ENCODE data around the gene TRPV4. TPM values are rescaled to one million over a fixed set of nuclear protein-coding genes. Genes with fewer than 3 reads are reported as not detected.
"Not testable (repeated sequence)": the region's sequence is repeated elsewhere in the genome, so short reads cannot be mapped to it uniquely, and the experiment has no call there.

Gene TRPV4
- total RNA-seq, 3 donors from 2014 or later (not counting 1 experiment from before 2014, with no cell fraction given) = not detected

DNA sequence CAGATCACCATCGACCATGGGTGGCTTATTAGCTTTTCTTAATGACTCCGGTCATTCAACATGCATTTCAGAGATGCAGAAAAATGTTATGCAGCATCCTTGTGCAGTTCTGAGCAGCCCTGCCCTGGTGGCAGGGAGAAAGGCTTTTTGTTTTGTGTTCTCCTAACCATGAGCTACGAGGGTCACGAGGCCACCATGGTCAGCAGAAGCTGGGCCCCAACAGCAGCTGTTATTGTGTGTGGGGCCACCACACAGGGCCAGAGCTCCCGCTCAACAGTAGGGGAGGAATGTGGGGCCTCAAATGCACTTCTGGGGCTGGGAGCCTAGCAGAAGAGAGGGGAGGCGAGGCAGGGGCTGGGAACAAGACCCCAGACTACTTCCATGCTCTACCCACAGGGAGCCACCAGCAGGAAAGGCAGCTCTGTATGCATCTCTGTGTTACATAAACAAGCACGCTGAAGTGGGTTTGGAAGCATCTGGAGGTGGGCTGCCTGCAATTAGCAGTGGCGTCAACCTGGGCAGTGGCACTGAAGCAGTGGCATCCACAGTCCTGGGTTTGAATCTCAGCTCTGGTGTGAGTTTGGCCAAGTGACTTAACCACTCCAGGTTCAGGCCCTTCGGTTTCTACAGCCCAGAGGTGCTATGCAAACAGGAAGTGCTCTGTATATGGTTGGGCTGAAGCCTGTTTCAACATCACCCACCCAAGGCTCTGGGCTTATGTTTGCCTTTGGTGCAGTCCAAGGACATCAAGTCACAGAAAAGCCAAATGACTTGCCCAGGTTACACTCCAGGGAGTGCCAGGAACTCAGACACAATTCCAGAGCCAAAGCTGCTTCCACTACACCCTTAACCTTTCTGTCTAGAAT, 30.9 kb upstream of the TRPV4 start:
- TF ChIP-seq, protein P1, sequence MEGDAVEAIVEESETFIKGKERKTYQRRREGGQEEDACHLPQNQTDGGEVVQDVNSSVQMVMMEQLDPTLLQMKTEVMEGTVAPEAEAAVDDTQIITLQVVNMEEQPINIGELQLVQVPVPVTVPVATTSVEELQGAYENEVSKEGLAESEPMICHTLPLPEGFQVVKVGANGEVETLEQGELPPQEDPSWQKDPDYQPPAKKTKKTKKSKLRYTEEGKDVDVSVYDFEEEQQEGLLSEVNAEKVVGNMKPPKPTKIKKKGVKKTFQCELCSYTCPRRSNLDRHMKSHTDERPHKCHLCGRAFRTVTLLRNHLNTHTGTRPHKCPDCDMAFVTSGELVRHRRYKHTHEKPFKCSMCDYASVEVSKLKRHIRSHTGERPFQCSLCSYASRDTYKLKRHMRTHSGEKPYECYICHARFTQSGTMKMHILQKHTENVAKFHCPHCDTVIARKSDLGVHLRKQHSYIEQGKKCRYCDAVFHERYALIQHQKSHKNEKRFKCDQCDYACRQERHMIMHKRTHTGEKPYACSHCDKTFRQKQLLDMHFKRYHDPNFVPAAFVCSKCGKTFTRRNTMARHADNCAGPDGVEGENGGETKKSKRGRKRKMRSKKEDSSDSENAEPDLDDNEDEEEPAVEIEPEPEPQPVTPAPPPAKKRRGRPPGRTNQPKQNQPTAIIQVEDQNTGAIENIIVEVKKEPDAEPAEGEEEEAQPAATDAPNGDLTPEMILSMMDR (IDR thresholded peaks at IDR 0.05) = no peak
- peaks cover 28 to 31% of the 10 kb centered on the region in 2 donors for H3K4me1 Mint-ChIP-seq
- intact Hi-C loops (cut with micrococcal nuclease) = no loop called here
- H3K9me3 Mint-ChIP-seq = no peaks in the 10 kb centered on the region
- DNase-seq (peak in 1 of 2 donors; percentile 44), ATAC-seq (peak; percentile 92 to 95 (median 93))
- no peaks in the 10 kb centered on the region for H3K27me3 ChIP-seq (ENCODE audit: control insufficient read depth, insufficient read depth, low read length)
- H3K36me3 Mint-ChIP-seq = no peaks in the 10 kb centered on the region
- H3K27me3 Mint-ChIP-seq (ENCODE audit: low read depth in 2 of 2) = no peaks in the 10 kb centered on the region
- H3K27ac ChIP-seq (ENCODE audit: low read length) = peak overlapping the region; percentile 74
- no peaks in the 10 kb centered on the region for H3K9me3 ChIP-seq (ENCODE audit: control insufficient read depth, insufficient read depth, low read length)
- no peak overlapping the region for H3K4me3 ChIP-seq (ENCODE audit: low read length)
- 75% methylated on average over 8 of the region's 9 CpGs for WGBS (ENCODE audit: insufficient coverage)
- peak overlapping the region; percentile 74 for H3K4me3 Mint-ChIP-seq
- peaks cover 30% of the 10 kb centered on the region for H3K4me1 ChIP-seq (ENCODE audit: control insufficient read depth, insufficient read depth, low read length)
- H3K36me3 ChIP-seq (ENCODE audit: control insufficient read depth, insufficient read depth, low read length) = peaks cover 2% of the 10 kb centered on the region
- peak overlapping the region; percentile 81 to 86 for H3K27ac Mint-ChIP-seq

DNA sequence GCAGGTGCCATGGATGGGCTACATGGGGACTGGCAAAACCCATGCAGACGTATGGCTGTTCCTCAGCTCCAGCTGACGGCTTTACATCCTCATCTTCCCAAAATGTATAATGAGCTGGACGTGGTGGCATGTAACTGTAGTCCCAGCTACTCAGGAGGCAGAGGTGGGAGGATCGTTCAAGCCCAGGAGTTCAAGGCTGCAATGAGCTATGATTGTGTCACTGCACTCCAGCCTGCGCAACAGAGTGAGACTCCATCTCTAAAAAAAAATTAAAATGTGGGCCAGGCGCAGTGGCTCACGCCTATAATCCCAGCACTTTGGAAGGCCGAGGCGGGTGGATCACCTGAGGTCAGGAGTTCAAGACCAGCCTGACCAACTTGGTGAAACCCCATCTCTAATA, 29.3 kb upstream of the TRPV4 start:
- 100% methylated on average over 9 of the region's 9 CpGs for WGBS (ENCODE audit: insufficient coverage)
- not testable (repeated sequence) for DNase-seq

GRCh38 chr12:109861689-109862314, 28.6 kb upstream of the TRPV4 start:
- H3K4me3 ChIP-seq (ENCODE audit: low read length) = no peak overlapping the region
- Mint-ChIP-seq H3K4me3 (no peak overlapping the region), H3K4me1 (peaks cover 31 to 35% of the 10 kb centered on the region in 2 donors), H3K9me3 (no peaks in the 10 kb centered on the region), H3K27ac (peak overlapping the region in 1 of 2 donors; percentile 86), H3K36me3 (no peaks in the 10 kb centered on the region), H3K27me3 (ENCODE audit: low read depth in 2 of 2) (no peaks in the 10 kb centered on the region)
- peaks cover 18% of the 10 kb centered on the region for H3K36me3 ChIP-seq (ENCODE audit: control insufficient read depth, insufficient read depth, low read length)
- DNase-seq (no peak), ATAC-seq (no peak)
- peaks cover 27% of the 10 kb centered on the region for H3K4me1 ChIP-seq (ENCODE audit: control insufficient read depth, insufficient read depth, low read length)
- H3K27me3 ChIP-seq (ENCODE audit: control insufficient read depth, insufficient read depth, low read length) = no peaks in the 10 kb centered on the region
- 95% methylated on average over 17 of the region's 17 CpGs for WGBS (ENCODE audit: insufficient coverage)
- intact Hi-C loops (cut with micrococcal nuclease) = no loop called here
- TF ChIP-seq, protein P1 (IDR thresholded peaks at IDR 0.05) = no peak
- no peak overlapping the region for H3K27ac ChIP-seq (ENCODE audit: low read length)
- no peaks in the 10 kb centered on the region for H3K9me3 ChIP-seq (ENCODE audit: control insufficient read depth, insufficient read depth, low read length)

More for the DNA sequence above, 29.3 kb upstream of the TRPV4 start:
- Mint-ChIP-seq H3K4me3 (peak overlapping the region; percentile 17), H3K4me1 (peaks cover 31 to 35% of the 10 kb centered on the region in 2 donors), H3K27ac (peak overlapping the region in 1 of 2 donors; percentile 86)
- H3K27ac ChIP-seq (ENCODE audit: low read length); H3K36me3 Mint-ChIP-seq; H3K9me3 Mint-ChIP-seq; intact Hi-C loops (cut with micrococcal nuclease); H3K27me3 Mint-ChIP-seq (ENCODE audit: low read depth in 2 of 2); ATAC-seq; H3K9me3 ChIP-seq (ENCODE audit: control insufficient read depth, insufficient read depth, low read length); H3K4me3 ChIP-seq (ENCODE audit: low read length); H3K27me3 ChIP-seq (ENCODE audit: control insufficient read depth, insufficient read depth, low read length): not testable (repeated sequence)
- Histone ChIP-seq H3K4me1 (ENCODE audit: control insufficient read depth, insufficient read depth, low read length) (peaks cover 30% of the 10 kb centered on the region), H3K36me3 (ENCODE audit: control insufficient read depth, insufficient read depth, low read length) (peaks cover 12% of the 10 kb centered on the region)

GRCh38 chr12:109860977-109861376, 27.8 kb upstream of the TRPV4 start:
- H3K27ac ChIP-seq (ENCODE audit: low read length) = no peak overlapping the region
- peaks cover 24% of the 10 kb centered on the region for H3K36me3 ChIP-seq (ENCODE audit: control insufficient read depth, insufficient read depth, low read length)
- Mint-ChIP-seq H3K4me1 (peaks cover 30 to 31% of the 10 kb centered on the region in 2 donors), H3K27me3 (ENCODE audit: low read depth in 2 of 2) (no peaks in the 10 kb centered on the region), H3K36me3 (no peaks in the 10 kb centered on the region), H3K27ac (no peak overlapping the region), H3K9me3 (no peaks in the 10 kb centered on the region), H3K4me3 (no peak overlapping the region)
- H3K4me1 ChIP-seq (ENCODE audit: control insufficient read depth, insufficient read depth, low read length) = peaks cover 27% of the 10 kb centered on the region
- TF ChIP-seq, protein P1 (IDR thresholded peaks at IDR 0.05) = no peak
- no peak overlapping the region for H3K4me3 ChIP-seq (ENCODE audit: low read length)
- intact Hi-C loops (cut with micrococcal nuclease) = no loop called here
- no peaks in the 10 kb centered on the region for H3K9me3 ChIP-seq (ENCODE audit: control insufficient read depth, insufficient read depth, low read length)
- ATAC-seq (no peak), DNase-seq (no peak)
- WGBS (ENCODE audit: insufficient coverage) = 96% methylated on average over 5 of the region's 5 CpGs
- no peaks in the 10 kb centered on the region for H3K27me3 ChIP-seq (ENCODE audit: control insufficient read depth, insufficient read depth, low read length)
